Activated CD8-positive, alpha-beta memory T cell treated with anti-CD3 and anti-CD28 coated beads for 1 hour (primary cell): ENCODE data around the gene FAM83D.
"Not testable (repeated sequence)": the region's sequence is repeated elsewhere in the genome, so short reads cannot be mapped to it uniquely, and the experiment has no call there.

Experiments used
- DNase-seq, 2 donors: peaks; one replicate each; pipeline ENCODE4 v3.0.0-alpha.2; 2020; ENCODE audit warnings: low read depth in 1 of 2; ENCODE audit errors: extremely low read depth in 1 of 2

Gene FAM83D

DNA sequence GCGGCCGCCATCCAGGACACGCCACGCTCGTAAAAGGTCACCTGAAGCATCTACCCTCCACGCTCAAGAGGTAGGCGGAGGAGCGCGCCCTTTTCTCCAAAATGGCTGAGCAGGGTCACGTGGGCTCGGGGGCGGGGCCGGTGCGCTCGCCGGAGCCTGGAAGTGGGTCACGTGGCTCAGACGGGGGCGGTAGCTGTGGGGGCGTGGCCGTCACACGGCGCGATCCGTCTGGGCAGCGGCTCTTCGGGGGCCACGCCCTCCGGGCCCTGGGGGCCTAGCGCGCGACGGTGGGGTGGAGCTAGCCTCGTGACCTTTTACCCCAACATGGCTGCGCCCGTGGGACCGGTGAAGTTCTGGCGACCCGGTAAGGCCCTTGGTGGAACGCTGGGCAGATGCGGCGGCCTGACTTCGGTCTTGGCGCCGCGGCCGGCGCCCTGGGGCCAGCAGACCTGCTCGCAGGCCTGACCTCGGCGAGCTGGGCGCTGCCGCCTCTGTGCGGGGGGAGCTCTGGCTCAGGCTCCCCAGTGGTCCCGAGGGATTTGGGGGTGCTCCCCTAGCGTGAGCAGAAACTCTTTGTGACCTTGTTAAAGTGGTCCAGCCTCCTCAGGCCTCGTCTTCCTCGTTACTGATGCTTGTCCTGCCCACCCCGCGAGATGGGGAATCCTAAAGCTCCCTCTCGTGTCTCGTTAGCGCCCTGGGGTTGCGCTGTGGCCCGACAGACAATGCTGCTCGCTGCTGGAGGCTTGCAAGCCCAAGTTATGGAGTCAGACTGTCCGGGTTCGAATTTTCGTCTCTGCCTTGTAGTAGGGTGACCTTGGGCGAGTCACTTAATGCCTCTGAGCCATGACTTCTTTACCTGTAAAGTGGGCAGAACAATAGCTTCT lies 36.1 kb downstream of the FAM83D start, which contains the start of gene DHX35:
Gene DHX35 (plus strand): TSS at position 301 of the 884 bp plus-strand sequence. CDS start 24 bp downstream, at position 325.
- DNase-seq = peak; percentile 96 to 98

DNA sequence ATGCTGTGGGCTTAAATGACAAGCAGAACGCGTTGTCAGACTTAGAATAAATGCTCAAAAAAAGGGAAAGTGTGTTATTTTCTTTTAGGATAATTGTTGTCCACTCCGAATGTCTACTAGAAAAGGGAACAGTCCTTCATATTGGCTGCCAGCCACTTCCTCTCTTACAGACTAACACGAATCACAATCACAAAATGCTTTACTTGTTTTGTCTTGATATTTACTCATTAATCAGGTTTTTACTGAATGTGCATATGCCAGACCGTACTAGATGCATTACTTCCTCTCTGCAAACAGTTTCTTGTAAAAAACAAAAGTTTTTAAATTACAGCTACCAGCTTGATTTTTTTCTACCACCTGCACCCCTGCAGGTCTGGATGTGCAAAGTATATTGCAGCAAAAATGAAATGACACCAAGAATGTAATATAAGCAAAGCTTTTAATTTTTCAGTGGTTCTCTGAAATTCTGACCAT lies 36.7 kb downstream of the FAM83D start:
- no peak for DNase-seq

DNA sequence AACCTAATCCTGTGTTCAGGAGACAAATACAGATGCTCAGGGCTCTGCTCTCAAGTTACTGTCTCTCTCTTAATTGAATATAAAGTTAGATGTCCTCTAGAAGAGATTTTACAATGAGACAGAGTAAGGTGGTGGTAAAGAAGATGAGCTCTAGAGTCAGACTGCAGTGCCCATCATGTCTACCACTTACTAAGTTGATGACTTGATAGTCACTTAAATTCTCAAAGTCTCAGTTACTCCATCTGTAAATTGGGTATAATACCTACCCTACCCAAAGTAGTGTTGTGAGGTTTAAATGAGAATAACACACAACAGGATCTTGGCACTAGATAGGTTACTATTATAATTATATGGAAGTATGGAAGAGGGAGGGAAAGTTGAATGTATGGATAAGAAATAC lies 37.5 kb downstream of the FAM83D start:
- no peak for DNase-seq

DNA sequence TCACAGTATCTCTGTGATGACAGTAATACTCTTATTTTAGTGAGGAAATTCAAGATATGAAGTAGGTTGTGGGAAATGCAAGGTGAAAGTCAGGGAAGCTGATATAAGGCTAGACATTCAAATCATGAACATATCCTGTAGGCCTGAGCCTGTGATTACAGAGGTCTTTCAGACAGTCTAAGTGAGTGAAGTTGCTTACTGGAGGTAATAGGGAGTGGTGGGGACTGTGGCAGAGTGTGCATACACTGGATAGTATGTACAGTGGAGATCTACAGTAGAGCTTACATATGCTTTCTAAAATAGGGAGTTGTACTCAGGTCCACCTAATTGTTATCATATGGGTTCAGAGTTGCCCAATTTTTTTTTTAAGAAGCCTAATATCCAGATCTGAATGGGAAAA lies 39.0 kb downstream of the FAM83D start:
- DNase-seq = no peak

DNA sequence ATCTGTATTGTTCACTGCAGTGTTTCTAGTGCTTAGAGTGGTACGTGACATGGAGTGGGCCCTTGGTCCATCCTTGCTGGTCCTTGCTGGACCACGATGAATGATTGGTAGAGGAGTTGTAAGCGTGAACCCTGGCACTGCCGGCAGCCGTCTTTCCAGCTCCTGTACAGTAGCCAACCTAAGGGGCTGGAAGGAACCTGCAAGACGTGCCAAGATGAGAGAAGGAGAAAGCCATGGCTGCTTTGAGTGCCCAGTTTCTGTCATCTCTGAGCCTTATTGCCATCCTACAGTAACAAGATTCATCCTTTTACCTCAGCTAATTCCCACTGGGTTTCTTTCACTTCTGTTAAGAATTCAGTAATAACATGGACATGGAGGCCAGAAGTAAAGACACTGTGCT lies 41.9 kb downstream of the FAM83D start:
- no peak for DNase-seq

DNA sequence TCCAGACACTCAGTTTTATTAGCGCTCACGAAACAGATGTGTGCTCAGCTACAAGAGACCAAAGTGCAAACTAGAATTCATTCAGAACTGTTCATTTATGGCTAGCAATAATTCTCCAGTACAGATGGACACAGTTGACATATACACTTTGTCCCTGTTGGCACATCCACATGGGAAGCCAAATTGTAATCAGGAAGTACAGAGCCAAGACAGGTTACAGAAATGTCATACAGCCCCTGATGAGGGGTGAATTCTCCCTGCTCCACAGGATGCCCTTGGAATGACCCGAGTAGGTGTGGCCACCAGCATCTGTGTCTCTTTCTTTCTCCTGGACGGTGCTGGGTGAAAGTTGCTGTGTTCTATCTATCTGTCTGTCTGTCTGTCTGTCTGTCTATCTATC lies 43.5 kb downstream of the FAM83D start:
- DNase-seq = no peak

DNA sequence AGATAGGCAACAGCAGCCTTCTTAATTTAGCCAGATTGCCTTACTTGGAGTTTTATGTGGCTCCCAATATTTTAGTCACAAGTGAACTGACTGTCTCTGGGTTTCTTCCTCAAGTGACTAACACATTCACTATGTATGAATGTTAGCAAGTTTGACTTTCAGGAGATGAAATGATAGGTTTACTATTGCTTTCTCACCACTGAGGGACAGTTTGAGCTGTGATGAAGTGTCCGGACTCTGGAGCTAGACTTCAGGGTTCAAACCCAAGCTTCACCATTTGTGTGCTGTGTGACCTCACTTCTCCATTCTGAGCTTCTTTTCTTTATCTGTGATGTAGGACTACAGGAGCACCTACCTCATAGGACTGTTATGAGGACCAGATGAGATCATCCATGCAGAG lies 44.1 kb downstream of the FAM83D start:
- DNase-seq = no peak

DNA sequence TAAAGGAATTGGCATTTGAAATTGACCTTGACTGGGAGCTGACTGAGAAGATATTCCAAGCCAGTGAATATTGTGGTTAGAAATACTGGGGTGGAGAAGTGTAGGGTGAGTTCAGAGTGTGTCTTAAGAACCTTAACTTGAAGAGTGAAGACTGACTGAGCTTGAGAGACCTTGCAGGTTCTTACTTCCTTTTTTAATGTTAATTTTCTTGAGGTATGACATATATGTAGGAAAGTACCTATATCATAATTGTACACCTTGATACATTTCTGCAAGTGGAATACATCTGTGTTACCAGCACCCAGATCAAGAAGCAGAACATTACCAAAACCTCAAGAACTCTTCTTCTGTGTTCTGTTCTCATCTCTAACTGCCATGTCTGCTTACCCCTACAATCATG lies 46.9 kb downstream of the FAM83D start:
- DNase-seq = no peak

DNA sequence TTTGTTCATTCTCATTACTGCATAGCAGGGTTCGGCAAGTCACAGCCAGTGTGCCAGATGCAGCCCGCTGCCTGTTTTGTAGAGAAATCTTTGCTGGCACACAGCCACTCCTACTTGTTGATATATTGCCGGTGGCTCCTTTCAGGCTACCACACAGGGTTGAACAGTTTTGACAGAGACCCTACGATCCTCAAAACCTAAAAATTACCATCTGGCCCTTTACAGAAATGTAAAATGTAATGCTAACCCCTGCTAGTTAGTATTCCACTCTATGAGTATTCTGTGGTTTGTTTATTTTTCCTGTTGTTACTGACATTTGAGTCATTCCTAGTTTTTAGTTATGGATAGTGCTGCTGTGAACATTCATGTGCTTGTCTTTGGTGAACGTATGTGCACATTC lies 47.4 kb downstream of the FAM83D start:
- no peak for DNase-seq

DNA sequence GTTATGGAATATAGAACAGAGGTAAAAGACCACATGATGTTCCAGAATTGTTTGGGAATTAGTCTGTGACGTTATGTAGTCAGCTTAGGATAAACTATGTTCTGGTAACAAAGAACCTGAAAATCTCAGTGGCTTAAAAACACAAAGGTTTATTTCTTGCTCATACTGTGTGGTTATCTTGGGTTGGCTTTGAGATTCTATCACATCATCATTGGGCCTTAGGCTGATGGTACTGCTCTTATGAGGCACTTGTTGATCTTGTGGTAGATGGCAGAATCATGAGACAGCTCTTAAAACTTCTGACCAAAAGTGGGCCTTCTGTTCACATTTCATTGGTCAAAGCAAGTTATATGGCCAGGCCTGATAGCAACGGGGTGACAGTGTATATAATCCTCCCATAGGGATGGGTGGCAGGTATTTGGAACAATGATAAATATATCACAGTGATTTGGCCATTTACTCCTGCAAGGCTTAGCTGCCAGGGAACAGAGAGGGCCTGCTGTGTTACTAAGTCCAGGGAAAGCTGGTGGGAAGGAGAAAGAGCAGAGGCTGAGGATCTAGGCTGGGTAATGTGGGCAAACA lies 49.4 kb downstream of the FAM83D start:
- DNase-seq = no peak

DNA sequence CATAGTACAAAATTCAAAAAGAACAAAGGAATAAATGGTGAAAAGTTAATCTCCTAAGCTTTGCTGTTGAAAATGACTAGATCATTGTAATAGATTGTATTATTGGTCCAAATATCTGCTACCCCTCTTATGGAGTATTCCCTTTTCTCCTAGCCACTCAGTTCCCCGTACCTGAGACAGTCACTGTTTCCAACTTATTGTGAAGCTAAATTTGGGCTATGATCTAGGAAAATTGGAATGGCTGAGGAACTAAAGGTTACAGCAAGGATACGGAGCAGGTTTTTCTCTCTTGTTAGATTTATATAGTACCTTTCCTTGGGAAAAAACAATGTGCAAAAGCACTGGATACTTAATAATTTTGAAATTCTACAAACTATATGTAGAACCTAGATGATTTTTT lies 53.2 kb downstream of the FAM83D start:
- DNase-seq = no peak

DNA sequence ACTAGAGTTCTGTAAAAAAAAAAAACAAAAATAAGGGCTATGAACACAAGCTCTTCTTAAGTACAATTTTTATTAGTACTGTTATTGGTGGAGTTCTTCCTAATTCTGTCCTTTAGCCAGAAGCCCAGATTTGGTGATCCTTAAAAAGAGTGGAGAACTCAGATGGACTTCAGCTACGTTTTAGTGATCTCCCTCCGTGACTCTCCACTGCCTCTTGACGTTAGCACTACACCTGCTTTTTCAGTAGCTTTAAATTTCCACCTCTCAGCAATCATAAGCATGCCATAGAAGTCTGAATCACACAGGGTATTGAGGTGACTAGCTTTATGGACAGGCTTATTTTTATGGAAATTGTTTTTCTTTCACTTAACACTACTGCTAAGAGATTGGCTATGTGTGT lies 53.6 kb downstream of the FAM83D start:
- DNase-seq = no peak

DNA sequence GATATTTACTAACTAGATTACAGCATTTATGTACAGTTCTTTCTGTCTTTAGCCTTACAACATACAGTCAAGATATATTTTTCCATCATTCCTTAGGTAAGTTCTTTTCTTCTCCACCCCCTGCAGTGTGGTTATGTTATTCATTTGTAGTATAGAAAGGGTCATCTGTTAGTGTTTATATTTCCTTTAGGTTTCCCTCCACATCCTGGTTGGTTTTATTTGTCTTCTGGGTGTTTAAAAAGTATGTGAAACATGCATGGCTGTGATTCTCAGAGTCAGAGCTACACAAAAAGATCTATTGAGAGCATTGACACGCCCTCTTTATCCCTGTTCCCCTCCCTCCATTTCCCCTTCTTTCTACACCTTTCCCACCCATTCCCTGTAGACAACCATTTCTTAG lies 56.1 kb downstream of the FAM83D start:
- DNase-seq = no peak

DNA sequence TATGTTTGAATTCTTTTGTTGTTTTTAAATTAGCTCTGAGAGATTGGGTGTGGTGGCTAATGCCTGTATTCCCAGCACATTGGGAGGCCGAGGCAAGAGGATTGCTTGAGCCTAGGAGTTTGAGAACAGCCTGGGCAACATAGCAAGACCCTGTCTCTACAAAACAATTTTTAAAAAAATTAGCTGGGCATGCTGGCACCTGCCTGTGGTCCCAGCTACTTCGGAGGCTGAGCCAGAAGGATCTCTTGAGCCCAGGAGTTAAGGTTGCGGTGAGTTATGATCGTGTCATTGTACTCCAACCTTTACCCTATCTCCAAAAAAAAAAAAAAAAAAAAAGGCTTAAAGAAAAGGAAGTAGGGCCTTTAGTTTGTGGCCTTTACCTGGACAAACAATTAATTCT lies 58.8 kb downstream of the FAM83D start:
- DNase-seq = no peak

DNA sequence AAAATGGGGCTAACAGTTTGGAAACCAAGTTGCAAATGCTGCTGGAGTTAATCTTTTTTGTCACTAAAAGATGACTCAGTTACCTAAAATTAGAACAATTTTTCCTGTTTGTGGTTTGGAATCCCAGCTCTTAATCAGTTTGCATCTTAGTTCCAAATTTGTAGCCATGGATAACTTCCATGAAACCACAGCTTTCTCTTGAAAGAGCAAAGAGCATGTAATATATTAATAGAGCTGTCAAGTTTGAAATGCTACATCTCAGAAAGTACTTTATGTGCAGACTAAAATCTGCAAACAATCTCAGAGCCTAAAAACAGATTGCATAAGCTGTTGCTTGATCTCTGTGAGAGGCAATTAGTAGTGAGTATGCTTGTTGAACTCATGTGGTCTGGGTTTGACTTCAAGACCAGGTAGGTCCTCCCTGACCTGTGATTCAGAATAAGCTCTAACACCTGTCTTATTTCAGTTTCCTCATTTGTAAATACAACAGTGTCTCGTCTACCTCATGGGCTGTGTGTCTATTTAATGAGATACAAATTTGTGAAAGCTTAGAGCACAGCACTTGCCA lies 59.5 kb downstream of the FAM83D start:
- DNase-seq = no peak

DNA sequence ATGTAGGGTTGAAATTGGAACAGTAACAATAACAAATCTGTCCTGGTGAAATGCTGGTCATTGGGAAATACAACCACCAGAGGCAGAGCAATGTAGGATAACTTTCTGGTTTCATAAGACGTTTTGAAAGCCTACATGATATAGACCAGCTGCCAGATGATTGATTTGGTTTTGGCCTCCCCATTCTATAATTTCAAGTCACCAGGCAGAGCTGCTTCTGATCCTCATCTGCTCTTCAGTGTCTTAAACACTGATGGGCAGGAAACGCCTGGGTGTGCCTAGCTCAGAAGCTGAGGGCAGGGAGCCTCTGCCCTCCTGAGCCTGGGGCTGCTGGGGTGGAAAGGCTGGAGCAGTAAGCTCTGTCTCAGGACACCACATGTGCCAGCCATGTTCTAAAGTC lies 60.4 kb downstream of the FAM83D start:
- DNase-seq = no peak

DNA sequence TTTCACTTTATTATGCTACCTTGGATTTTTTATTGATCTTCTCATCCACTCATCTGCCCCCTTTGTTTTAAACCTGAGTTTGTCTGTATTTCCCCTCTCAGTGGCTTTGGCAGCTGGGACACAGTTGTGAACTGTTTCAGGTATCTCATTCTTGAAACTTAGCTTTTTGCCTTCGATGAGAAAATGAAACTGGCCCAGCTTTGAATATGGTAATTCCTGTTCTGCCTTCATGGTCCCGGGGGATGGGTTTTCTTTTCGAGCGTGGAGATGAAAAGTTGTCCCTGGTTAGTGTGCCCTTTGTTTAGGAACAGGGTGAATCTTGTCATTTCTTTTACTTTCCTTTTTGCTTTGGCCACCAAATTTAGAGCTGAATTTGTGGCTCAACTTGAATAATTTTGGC lies 61.6 kb downstream of the FAM83D start:
- no peak for DNase-seq

DNA sequence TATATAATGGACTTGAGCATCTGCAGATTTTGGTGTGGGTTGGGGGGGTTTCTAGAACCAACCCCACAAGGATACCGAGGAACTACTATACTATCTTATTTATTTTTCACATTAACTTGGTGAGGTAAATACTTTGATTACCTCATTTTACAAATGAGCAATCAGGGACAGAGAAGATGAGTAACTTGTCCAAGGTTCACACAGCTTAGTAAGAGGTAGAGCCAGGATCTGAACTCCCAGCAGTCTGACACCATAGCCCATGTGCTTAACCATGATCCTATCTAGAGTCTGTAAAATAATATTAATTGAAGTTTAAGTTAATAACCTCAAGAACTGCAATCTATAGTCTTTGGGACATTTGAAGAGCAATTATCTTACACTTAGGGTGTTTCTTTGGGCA lies 64.5 kb downstream of the FAM83D start:
- no peak for DNase-seq

DNA sequence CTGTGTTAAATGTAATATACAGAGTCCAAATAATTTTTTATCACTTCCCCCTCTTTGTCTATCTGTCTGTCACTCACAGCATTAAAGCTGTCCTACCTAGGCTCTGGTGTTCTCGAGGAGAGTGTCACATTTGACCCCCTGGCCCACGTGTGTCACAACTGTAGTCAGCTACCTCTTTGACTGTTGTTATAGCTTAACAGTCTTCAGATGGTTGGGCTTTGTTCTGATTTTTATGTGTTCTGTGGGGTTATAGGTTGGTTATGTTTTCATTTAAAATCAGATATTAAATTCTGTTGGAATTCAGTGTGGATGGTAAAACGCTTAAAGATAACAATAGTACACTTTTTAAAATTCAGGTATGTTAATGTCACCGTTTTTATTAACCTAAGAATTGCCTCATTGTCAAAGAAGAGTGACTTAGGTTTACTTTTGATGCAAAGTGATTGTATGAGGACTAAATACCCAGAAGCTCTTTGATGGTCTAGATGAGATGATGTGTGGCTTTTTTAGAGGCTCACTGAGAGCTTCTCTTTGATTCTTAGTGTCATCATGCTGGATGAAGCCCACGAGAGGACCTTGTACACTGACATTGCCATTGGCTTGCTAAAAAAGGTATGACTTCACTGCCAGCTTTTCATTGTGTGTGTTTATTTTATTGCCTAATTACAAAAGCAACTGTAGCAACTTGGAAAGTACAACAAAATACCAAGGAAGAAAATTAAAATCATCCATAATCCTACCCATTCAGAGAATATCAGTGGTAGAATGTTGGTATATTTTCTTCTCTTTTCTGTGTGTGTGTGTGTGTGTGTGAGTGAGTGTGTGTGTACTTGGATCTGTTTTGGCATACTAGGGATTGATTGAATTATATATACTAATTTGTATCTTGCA lies 65.8 kb downstream of the FAM83D start:
- DNase-seq = no peak

DNA sequence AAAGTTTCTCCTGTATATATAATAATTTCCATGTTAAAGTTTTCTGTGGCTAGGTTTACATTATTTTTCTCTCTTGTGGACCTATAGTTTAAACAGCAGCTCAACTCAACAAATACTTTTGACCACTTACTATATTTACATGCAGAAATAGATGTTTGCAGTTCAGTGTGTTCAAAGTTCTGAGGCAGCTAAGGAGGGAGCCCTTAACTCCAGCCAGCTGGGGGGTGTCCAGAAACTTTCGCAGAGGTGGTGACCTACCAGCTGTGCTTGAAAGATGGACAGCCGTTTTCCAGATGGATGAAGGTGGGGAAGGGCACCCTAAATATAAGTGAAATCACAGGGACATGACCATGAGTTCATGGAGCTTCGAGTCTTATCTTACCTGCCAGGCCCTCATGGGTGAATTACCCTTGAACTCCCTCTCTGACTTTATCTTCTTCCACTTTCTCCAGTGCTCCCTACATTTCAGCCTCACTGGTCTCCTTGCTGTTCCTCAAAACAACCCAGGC lies 69.4 kb downstream of the FAM83D start:
- no peak for DNase-seq

DNA sequence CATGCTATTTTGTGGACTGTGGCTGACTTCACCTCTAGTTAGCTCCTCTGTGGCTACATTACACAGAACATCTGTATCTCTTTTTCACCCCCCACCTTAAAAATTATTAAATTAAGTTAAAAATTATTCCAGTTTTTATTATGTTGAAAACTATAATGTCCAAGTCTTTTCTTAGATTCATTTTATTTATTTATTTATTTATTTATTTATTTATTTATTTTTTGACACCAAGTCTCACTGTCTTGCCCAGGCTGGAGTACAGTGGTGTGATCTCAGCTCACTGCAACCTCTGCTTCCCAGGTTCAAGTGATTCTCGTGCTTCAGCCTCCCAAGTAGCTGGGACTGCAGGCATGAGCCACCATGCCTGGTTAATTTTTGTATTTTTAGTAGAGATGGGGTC lies 70.6 kb downstream of the FAM83D start:
- DNase-seq = not testable (repeated sequence)
